SK-N-SH treated with all-trans-retinoic acid at 6 μM for 48 hours (cell line): ENCODE data around the gene ELOA.

ENCODE experiments used
- CREB5 ChIP-seq: fragments of 250-450 bp; sonication (Bioruptor Pico); IDR thresholded peaks from 2 replicates; pipeline ENCODE4 v1.5.1; 2020; ENCODE audit warnings: low read depth, mild to moderate bottlenecking, moderate library complexity
- CSRNP3 ChIP-seq: fragments of 250-450 bp; sonication (Bioruptor Pico); IDR thresholded peaks from 2 replicates; pipeline ENCODE4 v1.5.1; 2021; ENCODE audit warnings: mild to moderate bottlenecking, moderate library complexity
- ESRRG ChIP-seq: fragments of 250-450 bp; sonication (Bioruptor Pico); IDR thresholded peaks from 2 replicates; pipeline ENCODE4 v1.6.1; 2021; ENCODE audit warnings: mild to moderate bottlenecking
- GLIS3 ChIP-seq: fragments of 250-450 bp; sonication (Bioruptor Pico); IDR thresholded peaks from 2 replicates; pipeline ENCODE4 v1.5.0; 2020; ENCODE audit warnings: mild to moderate bottlenecking, moderate library complexity
- OSR1 ChIP-seq: fragments of 250-450 bp; sonication (Bioruptor Pico); IDR thresholded peaks from 2 replicates; pipeline ENCODE4 v1.8.0; 2022; ENCODE audit warnings: moderate library complexity, mild to moderate bottlenecking, inconsistent platforms
- PATZ1 ChIP-seq: fragments of 250-450 bp; sonication (Bioruptor Pico); IDR thresholded peaks from 2 replicates; pipeline ENCODE4 v1.8.0; 2020; ENCODE audit warnings: mild to moderate bottlenecking, moderate library complexity, borderline replicate concordance
- POU6F1 ChIP-seq: fragments of 250-450 bp; sonication (Bioruptor Pico); IDR thresholded peaks from 2 replicates; pipeline ENCODE4 v1.8.0; 2021; ENCODE audit warnings: low read depth, mild to moderate bottlenecking, moderate library complexity, borderline replicate concordance
- TOX ChIP-seq: fragments of 250-450 bp; sonication (Bioruptor Pico); IDR thresholded peaks from 2 replicates; pipeline ENCODE4 v1.8.0; 2021; ENCODE audit warnings: mild to moderate bottlenecking, moderate library complexity, borderline replicate concordance
- ZC3H10 ChIP-seq: fragments of 250-450 bp; sonication (Bioruptor Pico); IDR thresholded peaks from 2 replicates; pipeline ENCODE4 v1.5.1; 2021; ENCODE audit warnings: mild to moderate bottlenecking, moderate library complexity
- ZFP3 ChIP-seq: fragments of 250-450 bp; sonication (Bioruptor Pico); IDR thresholded peaks from 2 replicates; pipeline ENCODE4 v1.5.0; 2020; ENCODE audit warnings: mild to moderate bottlenecking, moderate library complexity
- ZFP30 ChIP-seq: fragments of 450-650 bp; formaldehyde crosslinking; IDR thresholded peaks from 2 replicates; pipeline ENCODE4 v1.5.0; 2022; ENCODE audit warnings: mild to moderate bottlenecking, moderate library complexity
- ZNF565 ChIP-seq: fragments of 450-650 bp; formaldehyde crosslinking; conservative IDR thresholded peaks from 2 replicates; pipeline ENCODE4 v1.5.0; 2020; ENCODE audit warnings: low read depth, mild to moderate bottlenecking, moderate library complexity

- TF ChIP-seq CREB5 (CRISPR knock-in tag) (no peak), ESRRG (CRISPR knock-in tag) (no peak), CSRNP3 (no peak), OSR1 (CRISPR knock-in tag) (no peak), GLIS3 (CRISPR knock-in tag) (no peak), ZC3H10 (CRISPR knock-in tag) (no peak), PATZ1 (CRISPR knock-in tag) (no peak), POU6F1 (no peak), ZNF565 (CRISPR knock-in tag) (no peak), ZFP30 (no peak), TOX (CRISPR knock-in tag) (no peak), ZFP3 (CRISPR knock-in tag) (no peak)
Observed at GRCh38 chr1:23803674-23804073, 60.4 kb downstream of the ELOA start.
